ENCODE results near the gene MGP.

MGP gene

GRCh38 chr12:14839262-14839661, 46.4 kb downstream of the MGP start:
- DNase-seq: no peak
- Histone ChIP-seq H3K27ac (ENCODE audit: insufficient read depth in 1 of 2, low read depth in 1 of 2, low read length in 2 of 2, poor library complexity in 1 of 2, severe bottlenecking in 2 of 2) (no peak overlapping the region), H3K9me3 (ENCODE audit: control extremely low read depth in 1 of 5, control insufficient read depth in 4 of 5, insufficient read depth in 2 of 5, low read depth in 1 of 5, low read length in 4 of 5) (peaks cover 0 to 4% (median 0%) of the 10 kb centered on the region in 5 experiments), H3K4me1 (ENCODE audit: control extremely low read depth in 1 of 4, control insufficient read depth in 4 of 4, insufficient read depth in 4 of 4, low read length in 3 of 4) (no peaks in the 10 kb centered on the region), H3K4me3 (ENCODE audit: control insufficient read depth in 1 of 7, extremely low read depth in 1 of 7, insufficient read depth in 4 of 7, low read depth in 2 of 7, low read length in 6 of 7) (no peak overlapping the region), H3K27me3 (replicated peaks in 2 of 5; ENCODE audit: control insufficient read depth in 4 of 5, insufficient read depth in 5 of 5, low read length in 4 of 5) (no peaks in the 10 kb centered on the region), H3K36me3 (ENCODE audit: control insufficient read depth in 4 of 4, insufficient read depth in 4 of 4, low read length in 3 of 4) (no peaks in the 10 kb centered on the region)
- 86% methylated on average over 1 of the region's 1 CpG for WGBS (ENCODE audit: insufficient coverage)
- CTCF ChIA-PET: no interaction called here
- POLR2A ChIA-PET: no interaction called here

- no peak overlapping the region for H3K4me3 ChIP-seq (ENCODE audit: control insufficient read depth in 1 of 7, extremely low read depth in 1 of 7, insufficient read depth in 4 of 7, low read depth in 2 of 7, low read length in 6 of 7)
- POLR2A ChIA-PET: no interaction called here
- CTCF ChIA-PET: interaction anchor here (1.0 to 1.5 kb wide), 4 partner anchors 8 to 66 kb away, joined by 3 to 4 read pairs (median 3); a partner anchor contains a TSS
- no peaks in the 10 kb centered on the region for H3K36me3 ChIP-seq (ENCODE audit: control insufficient read depth in 4 of 4, insufficient read depth in 4 of 4, low read length in 3 of 4)
- no peaks in the 10 kb centered on the region for H3K27me3 ChIP-seq (replicated peaks in 2 of 5; ENCODE audit: control insufficient read depth in 4 of 5, insufficient read depth in 5 of 5, low read length in 4 of 5)
- no peak overlapping the region for H3K27ac ChIP-seq (ENCODE audit: insufficient read depth in 1 of 2, low read depth in 1 of 2, low read length in 2 of 2, poor library complexity in 1 of 2, severe bottlenecking in 2 of 2)
- DNase-seq: no peak
- H3K9me3 ChIP-seq (ENCODE audit: control extremely low read depth in 1 of 5, control insufficient read depth in 4 of 5, insufficient read depth in 2 of 5, low read depth in 1 of 5, low read length in 4 of 5): peaks cover 0 to 4% (median 0%) of the 10 kb centered on the region in 5 experiments
- 95% methylated on average over 5 of the region's 7 CpGs for WGBS (ENCODE audit: insufficient coverage)
- H3K4me1 ChIP-seq (ENCODE audit: control extremely low read depth in 1 of 4, control insufficient read depth in 4 of 4, insufficient read depth in 4 of 4, low read length in 3 of 4): no peaks in the 10 kb centered on the region
Measured at GRCh38 chr12:14836336-14837210, 49.1 kb downstream of the MGP start.

- H3K27ac ChIP-seq (ENCODE audit: insufficient read depth in 1 of 2, low read depth in 1 of 2, low read length in 2 of 2, poor library complexity in 1 of 2, severe bottlenecking in 2 of 2): no peak overlapping the region
- H3K27me3 ChIP-seq (replicated peaks in 2 of 5; ENCODE audit: control insufficient read depth in 4 of 5, insufficient read depth in 5 of 5, low read length in 4 of 5): no peaks in the 10 kb centered on the region
- H3K9me3 ChIP-seq (ENCODE audit: control extremely low read depth in 1 of 5, control insufficient read depth in 4 of 5, insufficient read depth in 2 of 5, low read depth in 1 of 5, low read length in 4 of 5): peaks cover 0 to 4% (median 0%) of the 10 kb centered on the region in 5 experiments
- H3K4me3 ChIP-seq (ENCODE audit: control insufficient read depth in 1 of 7, extremely low read depth in 1 of 7, insufficient read depth in 4 of 7, low read depth in 2 of 7, low read length in 6 of 7): no peak overlapping the region
- ChIA-PET CTCF (interaction anchor here (1.2 kb wide), 1 partner anchor 162 kb away, joined by 3 read pairs; no protein-coding TSS in a partner anchor), POLR2A (no interaction called here)
- no peak for DNase-seq
- no peaks in the 10 kb centered on the region for H3K4me1 ChIP-seq (ENCODE audit: control extremely low read depth in 1 of 4, control insufficient read depth in 4 of 4, insufficient read depth in 4 of 4, low read length in 3 of 4)
- H3K36me3 ChIP-seq (ENCODE audit: control insufficient read depth in 4 of 4, insufficient read depth in 4 of 4, low read length in 3 of 4): no peaks in the 10 kb centered on the region
Measured at GRCh38 chr12:14834509-14834908, 51.1 kb downstream of the MGP start.

GRCh38 chr12:14833952-14834351, 51.7 kb downstream of the MGP start:
- DNase-seq: no peak
- no peaks in the 10 kb centered on the region for H3K4me1 ChIP-seq (ENCODE audit: control extremely low read depth in 1 of 4, control insufficient read depth in 4 of 4, insufficient read depth in 4 of 4, low read length in 3 of 4)
- CTCF ChIA-PET: interaction anchor here (0.7 to 1.4 kb wide), 2 partner anchors 10 to 314 kb away, joined by 3 to 4 read pairs; partner anchors contain the start of gene ART4
- no peaks in the 10 kb centered on the region for H3K9me3 ChIP-seq (ENCODE audit: control extremely low read depth in 1 of 5, control insufficient read depth in 4 of 5, insufficient read depth in 2 of 5, low read depth in 1 of 5, low read length in 4 of 5)
- no peaks in the 10 kb centered on the region for H3K27me3 ChIP-seq (replicated peaks in 2 of 5; ENCODE audit: control insufficient read depth in 4 of 5, insufficient read depth in 5 of 5, low read length in 4 of 5)
- no peaks in the 10 kb centered on the region for H3K36me3 ChIP-seq (ENCODE audit: control insufficient read depth in 4 of 4, insufficient read depth in 4 of 4, low read length in 3 of 4)
- no peak overlapping the region for H3K4me3 ChIP-seq (ENCODE audit: control insufficient read depth in 1 of 7, extremely low read depth in 1 of 7, insufficient read depth in 4 of 7, low read depth in 2 of 7, low read length in 6 of 7)
- POLR2A ChIA-PET: no interaction called here
- no peak overlapping the region for H3K27ac ChIP-seq (ENCODE audit: insufficient read depth in 1 of 2, low read depth in 1 of 2, low read length in 2 of 2, poor library complexity in 1 of 2, severe bottlenecking in 2 of 2)
- WGBS (ENCODE audit: insufficient coverage): 88% methylated on average over 1 of the region's 1 CpG

GRCh38 chr12:14833336-14833735, 52.3 kb downstream of the MGP start:
- H3K27ac ChIP-seq (ENCODE audit: insufficient read depth in 1 of 2, low read depth in 1 of 2, low read length in 2 of 2, poor library complexity in 1 of 2, severe bottlenecking in 2 of 2): no peak overlapping the region
- H3K9me3 ChIP-seq (ENCODE audit: control extremely low read depth in 1 of 5, control insufficient read depth in 4 of 5, insufficient read depth in 2 of 5, low read depth in 1 of 5, low read length in 4 of 5): no peaks in the 10 kb centered on the region
- H3K36me3 ChIP-seq (ENCODE audit: control insufficient read depth in 4 of 4, insufficient read depth in 4 of 4, low read length in 3 of 4): no peaks in the 10 kb centered on the region
- no CpG with 5 or more reads among the region's 3 CpGs for WGBS (ENCODE audit: insufficient coverage)
- DNase-seq: no peak
- H3K4me3 ChIP-seq (ENCODE audit: control insufficient read depth in 1 of 7, extremely low read depth in 1 of 7, insufficient read depth in 4 of 7, low read depth in 2 of 7, low read length in 6 of 7): no peak overlapping the region
- CTCF ChIA-PET: interaction anchor here (1.4 kb wide), 1 partner anchor 10 kb away, joined by 4 read pairs; the partner anchor contains the start of gene ART4
- POLR2A ChIA-PET: interaction anchor here (0.6 kb wide), 1 partner anchor 20 kb away, joined by 3 read pairs; no protein-coding TSS in a partner anchor
- H3K4me1 ChIP-seq (ENCODE audit: control extremely low read depth in 1 of 4, control insufficient read depth in 4 of 4, insufficient read depth in 4 of 4, low read length in 3 of 4): no peaks in the 10 kb centered on the region
- no peaks in the 10 kb centered on the region for H3K27me3 ChIP-seq (replicated peaks in 2 of 5; ENCODE audit: control insufficient read depth in 4 of 5, insufficient read depth in 5 of 5, low read length in 4 of 5)
